HEK293 (cell line): Measurements from ENCODE around the gene RHOT1.

Experiments
- GFI1B ChIP-seq: fragments of 450-650 bp; formaldehyde crosslinking; IDR thresholded peaks from 2 replicates; pipeline ENCODE4 v1.5.1; 2016; ENCODE audit warnings: missing biosample characterization, missing genetic modification characterization
- GLIS2 ChIP-seq: fragments of 450-650 bp; formaldehyde crosslinking; IDR thresholded peaks from 2 replicates; pipeline ENCODE4 v1.5.1; 2016; ENCODE audit warnings: missing biosample characterization, missing genetic modification characterization
- HOXC10 ChIP-seq: sonication (generic); formaldehyde crosslinking; IDR thresholded peaks from 2 replicates; pipeline ENCODE4 v1.8.1; 2023; ENCODE audit warnings: mild to moderate bottlenecking, missing genetic modification reagents
- IKZF3 ChIP-seq: fragments of 450-650 bp; IDR thresholded peaks from 2 replicates; pipeline ENCODE4 v1.5.0; 2018; ENCODE audit warnings: missing biosample characterization, mild to moderate bottlenecking, missing genetic modification characterization, moderate library complexity
- OSR2 ChIP-seq: fragments of 450-650 bp; formaldehyde crosslinking; IDR thresholded peaks from 2 replicates; pipeline ENCODE4 v1.5.1; 2016; ENCODE audit warnings: missing biosample characterization, missing genetic modification characterization
- PRDM1 ChIP-seq: fragments of 450-650 bp; formaldehyde crosslinking; IDR thresholded peaks from 2 replicates; pipeline ENCODE4; 2016; ENCODE audit warnings: missing biosample characterization, missing genetic modification characterization
- SCRT2 ChIP-seq: fragments of 450-650 bp; formaldehyde crosslinking; IDR thresholded peaks from 2 replicates; pipeline ENCODE4 v1.5.1; 2016; ENCODE audit warnings: missing biosample characterization, missing genetic modification characterization
- SP2 ChIP-seq: fragments of 450-650 bp; formaldehyde crosslinking; IDR thresholded peaks from 2 replicates; pipeline ENCODE4 v1.5.1; 2016; ENCODE audit warnings: missing biosample characterization, missing genetic modification characterization
- ZBTB20 ChIP-seq: fragments of 450-650 bp; formaldehyde crosslinking; IDR thresholded peaks from 2 replicates; pipeline ENCODE4 v1.5.1; 2016; ENCODE audit warnings: missing biosample characterization, missing genetic modification characterization
- ZFP41 ChIP-seq: fragments of 450-650 bp; formaldehyde crosslinking; IDR thresholded peaks from 2 replicates; pipeline ENCODE4 v1.5.1; 2016; ENCODE audit warnings: missing biosample characterization, missing genetic modification characterization, borderline replicate concordance
- ZFP69B ChIP-seq: fragments of 450-650 bp; formaldehyde crosslinking; IDR thresholded peaks from 2 replicates; pipeline ENCODE4 v1.5.1; 2016; ENCODE audit warnings: missing biosample characterization, missing genetic modification characterization
- ZNF157 ChIP-seq: fragments of 450-650 bp; formaldehyde crosslinking; IDR thresholded peaks from 2 replicates; pipeline ENCODE4 v1.5.1; 2016; ENCODE audit warnings: missing biosample characterization, missing genetic modification characterization
- ZNF169 ChIP-seq: fragments of 450-650 bp; formaldehyde crosslinking; IDR thresholded peaks from 2 replicates; pipeline ENCODE4 v1.5.1; 2016; ENCODE audit warnings: missing biosample characterization, missing genetic modification characterization
- ZNF184 ChIP-seq: fragments of 450-650 bp; IDR thresholded peaks from 2 replicates; pipeline ENCODE4 v1.5.1; 2018; ENCODE audit warnings: missing biosample characterization, mild to moderate bottlenecking, missing genetic modification characterization
- ZNF2 ChIP-seq: fragments of 450-650 bp; formaldehyde crosslinking; IDR thresholded peaks from 2 replicates; pipeline ENCODE4 v1.5.1; 2016; ENCODE audit warnings: missing biosample characterization, missing genetic modification characterization
- ZNF202 ChIP-seq: fragments of 450-650 bp; formaldehyde crosslinking; IDR thresholded peaks from 2 replicates; pipeline ENCODE4 v1.5.1; 2016; ENCODE audit warnings: missing biosample characterization, missing genetic modification characterization, borderline replicate concordance
- ZNF223 ChIP-seq: fragments of 450-650 bp; formaldehyde crosslinking; IDR thresholded peaks from 2 replicates; pipeline ENCODE4 v1.5.1; 2016; ENCODE audit warnings: missing biosample characterization, missing genetic modification characterization
- ZNF248 ChIP-seq: fragments of 450-650 bp; formaldehyde crosslinking; IDR thresholded peaks from 2 replicates; pipeline ENCODE4 v1.5.1; 2017; ENCODE audit warnings: missing biosample characterization, missing genetic modification characterization
- ZNF366 ChIP-seq: fragments of 450-650 bp; formaldehyde crosslinking; conservative IDR thresholded peaks from 2 replicates; pipeline ENCODE4 v1.5.1; 2016; ENCODE audit warnings: missing biosample characterization, missing genetic modification characterization
- ZNF391 ChIP-seq: fragments of 450-650 bp; formaldehyde crosslinking; IDR thresholded peaks from 2 replicates; pipeline ENCODE4 v1.5.1; 2016; ENCODE audit warnings: low read depth, missing biosample characterization, missing genetic modification characterization, borderline replicate concordance
- ZNF560 ChIP-seq: fragments of 450-650 bp; formaldehyde crosslinking; IDR thresholded peaks from 2 replicates; pipeline ENCODE4 v1.5.1; 2017; ENCODE audit warnings: missing biosample characterization, missing genetic modification characterization, borderline replicate concordance
- ZNF600 ChIP-seq: fragments of 450-650 bp; formaldehyde crosslinking; IDR thresholded peaks from 2 replicates; pipeline ENCODE4 v1.5.1; 2016; ENCODE audit warnings: missing biosample characterization, missing genetic modification characterization
- ZNF621 ChIP-seq: fragments of 450-650 bp; formaldehyde crosslinking; IDR thresholded peaks from 2 replicates; pipeline ENCODE4 v1.5.1; 2017; ENCODE audit warnings: missing biosample characterization, missing genetic modification characterization
- ZNF626 ChIP-seq: fragments of 450-650 bp; sonication (Bioruptor Pico); formaldehyde crosslinking; IDR thresholded peaks from 2 replicates; pipeline ENCODE4 v1.5.1; 2018; ENCODE audit warnings: missing biosample characterization, missing genetic modification characterization, inconsistent platforms
- ZNF664 ChIP-seq: fragments of 450-650 bp; formaldehyde crosslinking; IDR thresholded peaks from 2 replicates; pipeline ENCODE4 v1.5.1; 2016; ENCODE audit warnings: missing biosample characterization, missing genetic modification characterization
- ZNF777 ChIP-seq: fragments of 450-650 bp; formaldehyde crosslinking; IDR thresholded peaks from 2 replicates; pipeline ENCODE4 v1.5.1; 2017; ENCODE audit warnings: missing biosample characterization, missing genetic modification characterization, borderline replicate concordance
- ZSCAN30 ChIP-seq: fragments of 450-650 bp; IDR thresholded peaks from 2 replicates; pipeline ENCODE4 v1.5.1; 2018; ENCODE audit warnings: missing biosample characterization, mild to moderate bottlenecking, missing genetic modification characterization, moderate library complexity
- TF ChIP-seq, protein P1 (sequence below): fragments of 450-650 bp; formaldehyde crosslinking; IDR thresholded peaks from 2 replicates; pipeline ENCODE4 v1.5.1; 2016; ENCODE audit warnings: missing biosample characterization, missing genetic modification characterization
- TF ChIP-seq, protein P2 (sequence below): fragments of 450-650 bp; formaldehyde crosslinking; IDR thresholded peaks from 2 replicates; pipeline ENCODE4 v1.5.1; 2016; ENCODE audit warnings: missing biosample characterization, missing genetic modification characterization
- TF ChIP-seq, protein P3 (sequence below): fragments of 450-650 bp; formaldehyde crosslinking; IDR thresholded peaks from 2 replicates; pipeline ENCODE4 v1.5.1; 2017; ENCODE audit warnings: missing biosample characterization, missing genetic modification characterization
- TF ChIP-seq, protein P4 (sequence below): fragments of 450-650 bp; formaldehyde crosslinking; IDR thresholded peaks from 2 replicates; pipeline ENCODE4 v1.5.1; 2016; ENCODE audit warnings: missing biosample characterization, missing genetic modification characterization
- TF ChIP-seq, protein P5 (sequence below): fragments of 450-650 bp; formaldehyde crosslinking; IDR thresholded peaks from 2 replicates; pipeline ENCODE4 v1.5.1; 2016; ENCODE audit warnings: missing biosample characterization, missing genetic modification characterization
- TF ChIP-seq, protein P6 (sequence below): fragments of 450-650 bp; formaldehyde crosslinking; IDR thresholded peaks from 2 replicates; pipeline ENCODE4 v1.5.1; 2017; ENCODE audit warnings: missing biosample characterization, missing genetic modification characterization

Gene RHOT1

DNA sequence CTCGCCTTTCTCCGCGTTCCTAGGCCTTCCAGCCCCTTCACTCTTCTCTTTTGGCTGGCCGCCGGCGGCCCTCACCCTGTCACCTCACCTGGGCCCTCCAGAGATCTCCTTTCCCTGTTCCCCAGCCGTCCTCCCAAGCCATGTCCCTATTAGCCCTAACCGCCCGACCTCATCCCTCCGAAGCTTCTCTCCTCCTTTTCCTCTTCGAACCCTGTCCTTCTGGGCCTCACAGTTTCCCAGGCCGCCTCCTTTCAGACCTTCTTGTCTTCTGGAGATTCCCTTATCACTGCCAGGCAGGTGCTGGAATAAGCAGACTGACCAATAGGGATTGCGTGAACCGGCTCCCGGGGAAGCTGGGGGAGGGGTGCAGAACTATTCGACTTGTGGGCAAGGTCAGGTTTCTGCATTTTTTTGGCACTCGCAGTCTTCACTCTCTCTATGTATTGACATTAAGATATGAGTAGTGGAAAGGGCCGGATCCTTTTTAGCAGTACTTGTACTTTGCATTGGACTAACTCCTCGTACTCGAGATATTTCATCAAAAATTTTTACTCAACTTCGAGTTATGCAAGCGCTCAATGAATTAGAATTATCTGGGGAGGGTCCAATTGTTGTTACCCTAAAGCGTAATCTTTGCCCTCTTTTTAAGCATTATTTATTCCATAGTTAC is 690 bp downstream of the RHOT1 start (continued):
- TF ChIP-seq, protein P1, sequence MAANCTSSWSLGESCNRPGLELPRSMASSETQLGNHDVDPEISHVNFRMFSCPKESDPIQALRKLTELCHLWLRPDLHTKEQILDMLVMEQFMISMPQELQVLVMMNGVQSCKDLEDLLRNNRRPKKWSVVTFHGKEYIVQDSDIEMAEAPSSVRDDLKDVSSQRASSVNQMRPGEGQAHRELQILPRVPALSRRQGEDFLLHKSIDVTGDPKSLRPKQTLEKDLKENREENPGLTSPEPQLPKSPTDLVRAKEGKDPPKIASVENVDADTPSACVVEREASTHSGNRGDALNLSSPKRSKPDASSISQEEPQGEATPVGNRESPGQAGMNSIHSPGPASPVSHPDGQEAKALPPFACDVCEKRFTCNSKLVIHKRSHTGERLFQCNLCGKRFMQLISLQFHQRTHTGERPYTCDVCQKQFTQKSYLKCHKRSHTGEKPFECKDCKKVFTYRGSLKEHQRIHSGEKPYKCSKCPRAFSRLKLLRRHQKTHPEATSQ (tag by site-specific recombination), result no peak
- 0 out of 2 replicates have a peak, but pooled peaks have one; percentile 12 for TF ChIP-seq ZNF184 (tag by site-specific recombination)
- no peak for TF ChIP-seq ZNF169
- no peak for TF ChIP-seq ZNF777 (tag by site-specific recombination)
- no peak for TF ChIP-seq ZNF391 (tag by site-specific recombination)
- TF ChIP-seq, protein P2, sequence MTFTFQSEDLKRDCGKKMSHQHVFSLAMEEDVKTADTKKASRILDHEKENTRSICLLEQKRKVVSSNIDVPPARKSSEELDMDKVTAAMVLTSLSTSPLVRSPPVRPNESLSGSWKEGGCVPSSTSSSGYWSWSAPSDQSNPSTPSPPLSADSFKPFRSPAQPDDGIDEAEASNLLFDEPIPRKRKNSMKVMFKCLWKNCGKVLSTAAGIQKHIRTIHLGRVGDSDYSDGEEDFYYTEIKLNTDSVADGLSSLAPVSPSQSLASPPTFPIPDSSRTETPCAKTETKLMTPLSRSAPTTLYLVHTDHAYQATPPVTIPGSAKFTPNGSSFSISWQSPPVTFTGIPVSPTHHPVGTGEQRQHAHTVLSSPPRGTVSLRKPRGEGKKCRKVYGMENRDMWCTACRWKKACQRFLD (tag by site-specific recombination), result no peak
- no peak for TF ChIP-seq ZSCAN30 (tag by site-specific recombination)
- peak; percentile 88 for TF ChIP-seq ZBTB20 (tag by site-specific recombination)
- TF ChIP-seq HOXC10, result no peak
- TF ChIP-seq SCRT2 (tag by site-specific recombination), result no peak
- TF ChIP-seq PRDM1, result peak; percentile 85
- peak; percentile 80 for TF ChIP-seq ZNF366 (tag by site-specific recombination)
- TF ChIP-seq ZNF560 (tag by site-specific recombination), result no peak
- TF ChIP-seq ZNF600 (tag by site-specific recombination), result peak; percentile 100
- TF ChIP-seq ZNF248 (tag by site-specific recombination), result no peak
- TF ChIP-seq ZNF626, result no peak
- TF ChIP-seq, protein P3, sequence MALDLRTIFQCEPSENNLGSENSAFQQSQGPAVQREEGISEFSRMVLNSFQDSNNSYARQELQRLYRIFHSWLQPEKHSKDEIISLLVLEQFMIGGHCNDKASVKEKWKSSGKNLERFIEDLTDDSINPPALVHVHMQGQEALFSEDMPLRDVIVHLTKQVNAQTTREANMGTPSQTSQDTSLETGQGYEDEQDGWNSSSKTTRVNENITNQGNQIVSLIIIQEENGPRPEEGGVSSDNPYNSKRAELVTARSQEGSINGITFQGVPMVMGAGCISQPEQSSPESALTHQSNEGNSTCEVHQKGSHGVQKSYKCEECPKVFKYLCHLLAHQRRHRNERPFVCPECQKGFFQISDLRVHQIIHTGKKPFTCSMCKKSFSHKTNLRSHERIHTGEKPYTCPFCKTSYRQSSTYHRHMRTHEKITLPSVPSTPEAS (tag by site-specific recombination), result 0 out of 2 replicates have a peak, but pooled peaks have one; percentile 25
- TF ChIP-seq IKZF3 (tag by site-specific recombination), result peak; percentile 65; the same call in 1 of the 2 replicates
- TF ChIP-seq ZNF202 (tag by site-specific recombination), result no peak
- TF ChIP-seq ZNF621 (tag by site-specific recombination), result no peak
- TF ChIP-seq ZNF2 (tag by site-specific recombination), result peak; percentile 44; the same call in 1 of the 2 replicates
- TF ChIP-seq SP2 (tag by site-specific recombination), result no peak
- no peak for TF ChIP-seq GFI1B
- TF ChIP-seq ZFP41 (tag by site-specific recombination), result no peak
- TF ChIP-seq, protein P4, sequence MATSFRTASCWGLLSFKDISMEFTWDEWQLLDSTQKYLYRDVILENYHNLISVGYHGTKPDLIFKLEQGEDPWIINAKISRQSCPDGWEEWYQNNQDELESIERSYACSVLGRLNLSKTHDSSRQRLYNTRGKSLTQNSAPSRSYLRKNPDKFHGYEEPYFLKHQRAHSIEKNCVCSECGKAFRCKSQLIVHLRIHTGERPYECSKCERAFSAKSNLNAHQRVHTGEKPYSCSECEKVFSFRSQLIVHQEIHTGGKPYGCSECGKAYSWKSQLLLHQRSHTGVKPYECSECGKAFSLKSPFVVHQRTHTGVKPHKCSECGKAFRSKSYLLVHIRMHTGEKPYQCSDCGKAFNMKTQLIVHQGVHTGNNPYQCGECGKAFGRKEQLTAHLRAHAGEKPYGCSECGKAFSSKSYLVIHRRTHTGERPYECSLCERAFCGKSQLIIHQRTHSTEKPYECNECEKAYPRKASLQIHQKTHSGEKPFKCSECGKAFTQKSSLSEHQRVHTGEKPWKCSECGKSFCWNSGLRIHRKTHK (tag by site-specific recombination), result no peak
- TF ChIP-seq ZNF664 (tag by site-specific recombination), result no peak
- TF ChIP-seq ZNF223 (tag by site-specific recombination), result no peak
- 0 out of 2 replicates have a peak, but pooled peaks have one; percentile 30 for TF ChIP-seq ZFP69B (tag by site-specific recombination)
- TF ChIP-seq, protein P5, sequence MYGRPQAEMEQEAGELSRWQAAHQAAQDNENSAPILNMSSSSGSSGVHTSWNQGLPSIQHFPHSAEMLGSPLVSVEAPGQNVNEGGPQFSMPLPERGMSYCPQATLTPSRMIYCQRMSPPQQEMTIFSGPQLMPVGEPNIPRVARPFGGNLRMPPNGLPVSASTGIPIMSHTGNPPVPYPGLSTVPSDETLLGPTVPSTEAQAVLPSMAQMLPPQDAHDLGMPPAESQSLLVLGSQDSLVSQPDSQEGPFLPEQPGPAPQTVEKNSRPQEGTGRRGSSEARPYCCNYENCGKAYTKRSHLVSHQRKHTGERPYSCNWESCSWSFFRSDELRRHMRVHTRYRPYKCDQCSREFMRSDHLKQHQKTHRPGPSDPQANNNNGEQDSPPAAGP, result 0 out of 2 replicates have a peak, but pooled peaks have one; percentile 26
- no peak for TF ChIP-seq ZNF157 (tag by site-specific recombination)
- peak; percentile 74 for TF ChIP-seq OSR2 (tag by site-specific recombination)
- TF ChIP-seq GLIS2 (tag by site-specific recombination), result peak; percentile 45; the same call in 1 of the 2 replicates
- TF ChIP-seq, protein P6, sequence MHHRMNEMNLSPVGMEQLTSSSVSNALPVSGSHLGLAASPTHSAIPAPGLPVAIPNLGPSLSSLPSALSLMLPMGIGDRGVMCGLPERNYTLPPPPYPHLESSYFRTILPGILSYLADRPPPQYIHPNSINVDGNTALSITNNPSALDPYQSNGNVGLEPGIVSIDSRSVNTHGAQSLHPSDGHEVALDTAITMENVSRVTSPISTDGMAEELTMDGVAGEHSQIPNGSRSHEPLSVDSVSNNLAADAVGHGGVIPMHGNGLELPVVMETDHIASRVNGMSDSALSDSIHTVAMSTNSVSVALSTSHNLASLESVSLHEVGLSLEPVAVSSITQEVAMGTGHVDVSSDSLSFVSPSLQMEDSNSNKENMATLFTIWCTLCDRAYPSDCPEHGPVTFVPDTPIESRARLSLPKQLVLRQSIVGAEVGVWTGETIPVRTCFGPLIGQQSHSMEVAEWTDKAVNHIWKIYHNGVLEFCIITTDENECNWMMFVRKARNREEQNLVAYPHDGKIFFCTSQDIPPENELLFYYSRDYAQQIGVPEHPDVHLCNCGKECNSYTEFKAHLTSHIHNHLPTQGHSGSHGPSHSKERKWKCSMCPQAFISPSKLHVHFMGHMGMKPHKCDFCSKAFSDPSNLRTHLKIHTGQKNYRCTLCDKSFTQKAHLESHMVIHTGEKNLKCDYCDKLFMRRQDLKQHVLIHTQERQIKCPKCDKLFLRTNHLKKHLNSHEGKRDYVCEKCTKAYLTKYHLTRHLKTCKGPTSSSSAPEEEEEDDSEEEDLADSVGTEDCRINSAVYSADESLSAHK, result peak; percentile 5; the same call in 1 of the 2 replicates
